NCI-H2081 (cell line): ENCODE results near the gene TAS2R43.
"Not testable (repeated sequence)": the region's sequence is repeated elsewhere in the genome, so short reads cannot be mapped to it uniquely, and the experiment has no call there.

Source experiments
- DNase-seq, 2 experiments: peaks; one replicate each; lab custom pipeline; 2025; lab: John Stamatoyannopoulos, UW

The TAS2R43 gene

DNA sequence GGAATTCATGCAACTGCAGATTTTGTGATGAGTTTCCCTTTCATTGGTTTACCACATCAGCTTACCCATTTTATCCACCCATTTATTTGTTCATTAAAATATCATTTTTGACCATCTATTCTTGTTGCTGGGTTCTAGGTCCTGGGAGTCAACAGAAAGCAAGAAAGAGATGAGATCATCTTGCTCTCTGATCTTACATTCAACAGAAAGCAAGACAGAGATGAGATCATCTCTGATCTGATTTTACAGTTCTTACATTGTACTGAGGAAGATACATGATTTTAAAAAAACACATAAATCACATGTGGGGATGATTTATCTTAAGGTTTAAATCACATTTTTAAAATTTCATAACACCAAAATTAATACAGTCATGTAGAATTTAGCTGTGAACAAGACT is 32.3 kb downstream of the TAS2R43 start:
- no peak for DNase-seq

DNA sequence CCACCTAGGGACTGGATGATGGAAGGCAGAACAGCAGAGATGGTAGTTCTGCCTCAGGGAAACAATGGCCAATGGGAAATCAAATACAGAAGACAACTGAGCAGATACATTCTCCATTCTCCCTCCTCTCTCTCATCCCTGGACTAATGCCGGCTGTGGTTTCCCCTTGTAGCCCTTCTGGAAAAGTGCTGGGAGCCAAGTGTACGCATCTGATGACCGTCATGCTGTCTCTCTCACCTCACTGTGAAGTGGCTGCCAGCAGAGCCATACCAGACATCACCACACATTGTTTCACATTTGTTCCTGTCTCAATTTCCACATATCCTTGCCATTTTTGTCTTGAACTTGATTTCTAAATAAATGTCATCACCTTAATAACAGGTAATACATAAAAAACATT is 33.1 kb downstream of the TAS2R43 start:
- no peak for DNase-seq

DNA sequence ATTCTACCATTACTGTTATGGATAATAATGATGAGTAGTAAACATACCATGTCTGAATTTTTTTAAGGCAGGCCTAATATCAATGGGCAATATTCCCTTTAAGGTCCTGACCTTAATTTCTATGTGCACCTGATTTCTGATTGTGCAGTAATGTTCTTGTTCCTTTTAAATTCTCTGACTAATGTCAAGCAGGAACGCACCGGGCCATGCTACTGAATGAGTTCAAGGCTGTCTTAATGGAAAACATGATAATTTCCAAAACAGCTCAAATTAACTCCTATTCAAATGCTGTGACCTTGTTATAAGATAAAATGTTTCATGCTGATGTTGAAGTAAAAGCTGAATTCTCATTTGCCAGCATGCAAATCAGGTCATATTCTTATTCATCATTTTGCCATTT is 36.8 kb downstream of the TAS2R43 start:
- no peak for DNase-seq

- not testable (repeated sequence) for DNase-seq
Measured at GRCh38 chr12:11049806-11050531, 42.1 kb downstream of the TAS2R43 start.

DNA sequence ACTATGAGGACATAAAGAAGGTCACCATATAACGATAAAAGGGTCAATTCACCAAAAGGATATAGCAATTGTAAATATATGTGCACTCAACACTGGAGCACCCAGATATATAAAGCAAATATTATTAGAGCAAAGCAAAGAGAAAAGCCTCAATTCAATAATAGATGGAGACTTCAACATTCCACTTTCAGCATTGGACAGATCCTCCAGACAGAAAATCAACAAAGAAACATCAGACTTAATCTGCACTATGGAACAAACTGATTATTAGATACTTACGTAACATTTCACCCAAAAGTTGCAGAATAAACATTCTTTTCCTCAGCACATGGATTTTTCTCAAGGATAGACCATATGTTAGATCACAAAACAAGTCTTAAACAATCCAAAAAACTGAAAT is 50.7 kb downstream of the TAS2R43 start:
- not testable (repeated sequence) for DNase-seq
